ENCODE results near the gene OTOP3.
"Not testable (repeated sequence)": the region's sequence is repeated elsewhere in the genome, so short reads cannot be mapped to it uniquely, and the experiment has no call there.

The OTOP3 gene

GRCh38 chr17:74935585-74936469 lies at the start of gene OTOP3:
Gene OTOP3, plus strand, starts transcription at chr17:74935898. Its CDS starts 24 bp downstream, at chr17:74935922.
- no peak for DNase-seq

- DNase-seq = no peak
Observed at GRCh38 chr17:74888469-74888868, 47.2 kb upstream of the OTOP3 start.

- no peak for DNase-seq
Observed at GRCh38 chr17:74890554-74890953, 45.1 kb upstream of the OTOP3 start.

- DNase-seq = no peak
Observed at GRCh38 chr17:74892013-74892841, 43.5 kb upstream of the OTOP3 start.

GRCh38 chr17:74892974-74893911 lies 42.5 kb upstream of the OTOP3 start, which contains the start of gene FADS6:
Gene FADS6, minus strand, starts transcription at chr17:74893633. Its CDS starts 38 bp downstream, at chr17:74893595.
- DNase-seq = peak in 1 of 2 donors; percentile 24

- no peak for DNase-seq
Observed at GRCh38 chr17:74893936-74894671, 41.6 kb upstream of the OTOP3 start.

- no peak for DNase-seq
Observed at GRCh38 chr17:74898376-74898946, 37.2 kb upstream of the OTOP3 start.

GRCh38 chr17:74900208-74900607 lies 35.5 kb upstream of the OTOP3 start:
- no peak for DNase-seq

GRCh38 chr17:74901353-74902135 lies 34.2 kb upstream of the OTOP3 start:
- DNase-seq = no peak

- no peak for DNase-seq
Observed at GRCh38 chr17:74903034-74903433, 32.7 kb upstream of the OTOP3 start.

- DNase-seq = no peak
Observed at GRCh38 chr17:74903671-74904070, 32.0 kb upstream of the OTOP3 start.

- DNase-seq = no peak
Observed at GRCh38 chr17:74904687-74905409, 30.9 kb upstream of the OTOP3 start.

GRCh38 chr17:74906214-74906793 lies 29.4 kb upstream of the OTOP3 start:
- DNase-seq = not testable (repeated sequence)

- no peak for DNase-seq
Observed at GRCh38 chr17:74907012-74907411, 28.7 kb upstream of the OTOP3 start.

- DNase-seq = not testable (repeated sequence)
Observed at GRCh38 chr17:74909097-74909496, 26.6 kb upstream of the OTOP3 start.

- DNase-seq = not testable (repeated sequence)
Observed at GRCh38 chr17:74911423-74911822, 24.3 kb upstream of the OTOP3 start.

- DNase-seq = no peak
Observed at GRCh38 chr17:74916136-74916850, 19.4 kb upstream of the OTOP3 start.

- DNase-seq = no peak
Observed at GRCh38 chr17:74916851-74917199, 18.9 kb upstream of the OTOP3 start.

GRCh38 chr17:74917430-74917829 lies 18.3 kb upstream of the OTOP3 start:
- no peak for DNase-seq

Data from stimulated activated CD4-positive, alpha-beta T cell treated with anti-CD3 and anti-CD28 coated beads, Interleukin-2, amount 100 ng/mL, for 24 hours (primary cell).